Ovary (tissue), 3 donors: ENCODE data around the gene PLOD1.

Experiments used
- EP300 ChIP-seq: sonication (generic); formaldehyde crosslinking; IDR thresholded peaks from one replicate; pipeline ENCODE4 v1.6.1; 2017; ENCODE audit warnings: antibody characterized with exemption
- TF ChIP-seq, protein P1 (sequence below), 3 donors: fragments of 450-650 bp in 2 of 3; fragments of 200-600 bp in 1 of 3; IDR thresholded peaks; one replicate each; pipeline versions ENCODE4 v1.5.1 to v1.8.0; 2016 to 2022; ENCODE audit warnings: antibody characterized with exemption in 3 of 3, mild to moderate bottlenecking in 1 of 3
- donor health status: DM: no; HTN: no; CAD: no.

DNA sequence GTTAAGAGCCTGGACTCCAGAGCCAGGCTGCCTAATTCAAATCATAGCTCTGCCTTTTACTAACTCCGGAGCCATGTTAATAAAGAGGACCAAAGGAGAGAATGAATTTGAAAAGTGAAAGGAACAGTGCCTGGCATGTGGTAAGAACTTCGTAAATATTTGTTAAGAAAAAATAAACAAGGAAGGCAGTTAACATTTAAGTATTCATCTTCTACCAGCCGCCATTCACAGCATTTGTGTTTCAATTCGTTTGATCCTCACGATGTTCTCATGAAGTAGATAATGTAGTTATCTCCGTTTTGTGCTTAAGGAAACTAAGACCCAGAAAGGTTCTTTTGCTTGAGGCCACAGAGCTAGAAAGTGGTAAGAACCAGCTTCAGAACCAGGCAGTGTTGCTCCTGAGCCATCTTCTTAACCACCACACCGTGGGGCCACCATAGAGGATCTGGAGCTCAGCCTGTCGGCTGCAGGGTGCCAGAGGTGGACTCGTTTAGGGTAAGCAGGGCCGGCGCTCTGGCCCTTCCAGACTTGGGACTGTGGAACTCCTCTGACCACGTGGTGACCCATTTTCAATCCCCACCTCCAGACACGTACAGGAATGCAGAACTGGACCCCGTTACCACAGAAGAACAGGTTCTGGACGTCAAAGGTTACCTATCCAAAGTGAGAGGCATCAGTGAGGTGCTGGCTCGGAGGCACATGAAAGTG, 57.6 kb downstream of the PLOD1 start:
- no peak for TF ChIP-seq EP300
- TF ChIP-seq, protein P1, sequence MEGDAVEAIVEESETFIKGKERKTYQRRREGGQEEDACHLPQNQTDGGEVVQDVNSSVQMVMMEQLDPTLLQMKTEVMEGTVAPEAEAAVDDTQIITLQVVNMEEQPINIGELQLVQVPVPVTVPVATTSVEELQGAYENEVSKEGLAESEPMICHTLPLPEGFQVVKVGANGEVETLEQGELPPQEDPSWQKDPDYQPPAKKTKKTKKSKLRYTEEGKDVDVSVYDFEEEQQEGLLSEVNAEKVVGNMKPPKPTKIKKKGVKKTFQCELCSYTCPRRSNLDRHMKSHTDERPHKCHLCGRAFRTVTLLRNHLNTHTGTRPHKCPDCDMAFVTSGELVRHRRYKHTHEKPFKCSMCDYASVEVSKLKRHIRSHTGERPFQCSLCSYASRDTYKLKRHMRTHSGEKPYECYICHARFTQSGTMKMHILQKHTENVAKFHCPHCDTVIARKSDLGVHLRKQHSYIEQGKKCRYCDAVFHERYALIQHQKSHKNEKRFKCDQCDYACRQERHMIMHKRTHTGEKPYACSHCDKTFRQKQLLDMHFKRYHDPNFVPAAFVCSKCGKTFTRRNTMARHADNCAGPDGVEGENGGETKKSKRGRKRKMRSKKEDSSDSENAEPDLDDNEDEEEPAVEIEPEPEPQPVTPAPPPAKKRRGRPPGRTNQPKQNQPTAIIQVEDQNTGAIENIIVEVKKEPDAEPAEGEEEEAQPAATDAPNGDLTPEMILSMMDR (IDR thresholded peaks at IDR 0.05) = no peak
